Measurements from ENCODE around the gene FBXL5.
"Not testable (repeated sequence)": the region's sequence is repeated elsewhere in the genome, so short reads cannot be mapped to it uniquely, and the experiment has no call there.

The FBXL5 gene

DNA sequence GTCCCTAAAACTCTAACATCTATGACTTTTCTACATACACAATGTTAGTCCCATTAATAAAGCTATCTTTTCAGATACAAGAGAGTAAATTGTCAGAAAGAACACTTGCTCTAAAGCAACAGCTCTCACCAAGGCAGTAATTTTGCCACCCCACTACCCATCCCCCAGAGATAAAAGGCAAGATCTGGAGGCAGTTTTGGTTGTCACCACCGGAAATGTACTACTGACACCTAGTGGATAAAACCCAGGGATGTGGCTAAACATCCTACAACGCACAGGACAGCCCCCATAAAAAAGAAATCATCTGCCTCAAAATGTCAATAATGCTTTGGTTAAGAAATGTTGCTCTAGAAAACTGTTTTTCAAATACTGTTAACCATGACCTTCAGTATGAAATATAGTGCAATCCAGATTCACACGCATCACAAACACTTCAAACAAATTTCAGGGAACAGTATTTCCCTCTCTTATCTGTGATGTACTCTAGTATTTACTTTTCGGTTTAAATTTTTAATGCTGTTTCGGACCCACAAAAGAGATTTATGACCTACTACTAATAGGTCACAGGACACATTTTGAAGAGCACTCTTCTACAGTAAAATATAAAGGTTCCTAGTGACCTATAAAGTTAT, 5.1 kb downstream of the FBXL5 start:
- DNase-seq, result peak; percentile 47

DNA sequence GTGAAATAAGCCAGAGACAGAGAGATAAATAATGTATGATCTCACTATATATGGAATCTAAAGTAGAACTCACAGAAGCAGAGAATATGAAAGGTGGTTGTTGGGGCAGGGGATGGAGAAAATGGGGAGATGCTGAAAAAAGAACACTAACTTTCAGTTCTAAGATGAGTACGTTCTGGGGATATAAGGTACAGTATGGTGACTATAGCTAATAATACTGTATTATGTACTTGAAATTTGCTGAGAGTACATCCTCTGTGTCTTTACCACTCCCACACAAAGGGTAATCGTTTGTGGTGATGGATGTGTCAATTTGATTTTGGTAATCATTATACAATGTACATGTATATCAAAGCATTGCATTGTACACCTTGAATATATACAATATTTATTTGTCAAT, 6.6 kb downstream of the FBXL5 start:
- DNase-seq, result no peak

DNA sequence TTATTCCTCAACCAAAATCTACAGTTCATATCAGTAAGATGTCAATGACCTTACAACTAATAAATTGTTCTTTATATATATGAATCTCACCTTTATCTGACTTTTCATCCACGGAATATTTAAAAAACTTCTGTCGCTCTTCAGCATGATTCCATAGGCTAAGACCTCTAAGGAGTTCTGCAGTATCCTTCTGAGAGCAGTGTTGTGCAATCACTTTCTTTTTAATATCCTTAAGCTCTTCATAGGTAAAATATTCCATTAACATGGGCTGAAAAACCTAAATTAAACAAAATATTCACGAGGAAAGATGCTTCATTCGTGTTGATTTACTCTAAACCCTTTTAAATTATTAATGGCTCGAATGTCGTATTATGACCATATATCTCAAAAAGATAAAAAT, 16.7 kb downstream of the FBXL5 start:
- DNase-seq, result no peak

DNA sequence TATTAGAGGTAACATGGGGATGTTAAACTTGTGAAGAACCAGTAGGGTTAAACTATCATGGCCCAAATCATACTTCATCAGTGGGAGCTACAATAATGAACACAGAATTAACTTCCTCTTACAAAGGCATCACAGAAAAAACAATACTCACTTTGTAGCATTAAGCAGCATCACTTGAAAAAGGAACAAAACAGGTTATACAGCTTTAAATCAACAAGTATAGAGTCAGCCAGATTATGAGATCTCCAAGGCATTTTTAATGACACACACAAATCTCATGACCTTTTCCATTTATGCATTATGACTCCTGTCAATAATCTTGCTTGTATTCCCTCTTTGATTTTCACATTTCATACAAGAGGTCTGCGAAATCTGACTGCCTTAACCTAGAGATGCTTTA, 18.3 kb downstream of the FBXL5 start:
- DNase-seq, result no peak

DNA sequence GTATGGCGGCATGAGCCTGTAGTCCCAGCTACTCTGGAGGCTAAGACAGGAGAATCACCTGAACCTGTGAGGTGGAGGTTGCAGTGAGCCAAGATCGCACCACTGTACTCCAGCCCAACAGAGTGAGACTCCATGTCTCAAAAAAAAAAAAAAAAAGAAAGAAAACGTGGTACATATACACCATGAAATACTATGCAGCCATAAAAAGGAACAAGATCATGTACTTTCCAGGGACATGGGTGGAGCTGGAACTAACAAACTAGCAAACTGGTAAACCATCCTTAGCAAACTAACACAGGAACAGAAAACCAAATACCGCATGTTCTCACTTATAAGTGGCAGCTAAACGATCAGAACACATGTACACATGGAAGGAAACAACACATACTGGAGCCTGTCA, 37.8 kb downstream of the FBXL5 start:
- not testable (repeated sequence) for DNase-seq

DNA sequence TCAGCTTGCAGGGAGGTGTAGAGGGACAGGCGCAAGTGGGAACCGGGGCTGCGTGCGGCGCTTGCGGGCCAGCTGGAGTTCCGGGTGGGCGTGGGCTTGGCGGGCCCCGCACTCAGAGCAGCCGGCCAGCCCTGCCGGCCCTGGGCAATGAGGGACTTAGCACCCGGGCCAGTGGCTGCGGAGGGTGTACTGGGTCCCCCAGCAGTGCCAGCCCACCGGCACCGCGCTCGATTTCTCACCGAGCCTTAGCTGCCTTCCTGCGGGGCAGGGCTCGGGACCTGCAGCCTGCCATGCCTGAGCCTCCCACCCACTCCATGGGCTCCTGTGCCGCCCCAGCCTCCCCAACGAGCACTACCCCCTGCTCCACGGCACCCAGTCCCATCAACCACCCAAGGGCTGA, 40.3 kb downstream of the FBXL5 start:
- not testable (repeated sequence) for DNase-seq

DNA sequence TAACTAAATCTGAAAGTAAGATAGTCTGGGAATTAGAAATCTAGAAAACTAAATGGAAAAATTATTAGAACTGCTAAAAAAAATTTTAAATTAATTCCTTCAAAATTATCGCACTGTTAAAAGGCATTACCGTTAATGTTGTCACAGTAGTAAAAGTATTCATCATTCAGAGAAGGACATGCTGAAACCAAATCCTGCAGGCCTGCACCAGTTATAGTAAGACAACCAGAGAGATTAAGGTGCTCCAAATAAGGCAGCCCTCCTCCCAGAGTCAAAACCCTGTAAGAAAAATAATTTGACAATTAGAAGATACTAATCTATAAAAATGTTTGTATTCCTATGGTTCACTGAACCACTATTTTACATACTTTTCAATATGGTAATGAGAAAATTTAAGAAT, 43.0 kb downstream of the FBXL5 start:
- no peak for DNase-seq

DNA sequence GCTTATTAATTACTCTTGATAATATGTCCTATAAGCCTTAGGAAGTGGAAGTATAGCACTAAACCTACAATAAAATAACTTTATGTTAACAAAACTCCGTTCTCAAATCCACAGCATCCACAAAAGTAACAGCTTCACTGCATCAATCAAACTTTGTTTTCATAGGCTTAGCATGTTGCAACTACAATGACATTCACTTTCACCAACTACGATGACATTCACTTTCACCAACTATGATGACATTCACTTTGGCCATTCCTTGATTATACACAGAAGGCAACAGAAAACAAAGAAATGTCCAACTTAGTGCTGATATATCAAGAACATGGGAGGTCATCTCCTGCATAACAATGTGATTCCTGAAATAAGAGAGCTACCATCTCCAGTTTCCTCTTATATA, 44.3 kb downstream of the FBXL5 start:
- no peak for DNase-seq

DNA sequence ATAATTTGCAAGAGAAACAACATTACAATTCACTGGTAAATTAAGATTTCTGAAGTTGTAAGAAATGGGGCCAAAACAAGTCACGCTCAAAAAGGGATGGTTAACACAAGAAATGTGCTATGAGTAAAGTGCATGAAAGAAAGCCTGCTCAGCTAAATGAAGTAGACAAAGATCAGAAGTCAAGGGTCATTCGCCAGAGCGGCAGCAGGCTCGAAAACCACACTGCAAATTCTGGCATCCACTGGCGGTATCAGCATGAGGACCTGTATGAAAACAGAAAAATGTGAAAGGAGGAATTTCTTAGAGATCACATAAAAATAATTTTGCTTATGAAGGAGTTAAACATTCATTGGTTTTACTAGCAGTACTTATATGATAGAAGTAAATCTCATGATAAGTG, 49.6 kb downstream of the FBXL5 start:
- no peak for DNase-seq

DNA sequence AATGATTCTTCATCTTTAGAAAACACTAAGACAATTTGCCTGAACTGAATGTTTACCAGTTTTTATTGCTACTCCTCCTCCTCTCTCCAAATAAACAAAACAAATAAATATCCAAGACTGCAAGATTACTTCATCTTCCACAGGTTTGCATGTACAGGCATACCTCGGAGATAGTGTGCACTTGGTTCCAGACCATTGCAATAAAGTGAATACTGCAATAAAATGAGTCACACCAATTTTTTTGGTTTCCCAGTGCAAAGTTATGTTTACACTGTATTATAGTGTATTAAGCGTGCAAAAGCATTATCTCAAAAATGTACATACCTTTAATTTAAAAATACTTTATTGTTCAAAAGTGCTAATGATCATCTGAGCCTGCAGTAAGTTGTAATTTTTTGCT, 53.3 kb downstream of the FBXL5 start:
- DNase-seq, result no peak

DNA sequence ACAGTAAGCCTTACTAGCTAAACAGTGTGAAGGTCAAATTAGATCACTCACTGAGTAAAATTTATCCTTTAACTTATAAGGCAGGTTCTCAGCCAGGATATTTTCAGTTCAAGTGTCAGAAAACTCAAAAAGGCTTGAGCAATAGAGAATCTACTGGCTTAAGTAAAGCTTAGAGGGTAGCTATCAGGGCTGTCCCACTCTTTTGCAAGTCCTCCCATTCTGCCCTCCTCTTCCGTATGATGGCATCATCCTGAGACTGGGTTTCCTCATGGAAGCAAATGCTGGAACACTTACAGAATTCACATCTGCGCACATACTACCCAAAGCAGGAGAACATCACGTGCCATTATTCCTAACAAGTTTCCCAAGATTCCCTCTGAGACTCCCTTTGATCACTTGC, 55.0 kb downstream of the FBXL5 start:
- DNase-seq, result no peak

DNA sequence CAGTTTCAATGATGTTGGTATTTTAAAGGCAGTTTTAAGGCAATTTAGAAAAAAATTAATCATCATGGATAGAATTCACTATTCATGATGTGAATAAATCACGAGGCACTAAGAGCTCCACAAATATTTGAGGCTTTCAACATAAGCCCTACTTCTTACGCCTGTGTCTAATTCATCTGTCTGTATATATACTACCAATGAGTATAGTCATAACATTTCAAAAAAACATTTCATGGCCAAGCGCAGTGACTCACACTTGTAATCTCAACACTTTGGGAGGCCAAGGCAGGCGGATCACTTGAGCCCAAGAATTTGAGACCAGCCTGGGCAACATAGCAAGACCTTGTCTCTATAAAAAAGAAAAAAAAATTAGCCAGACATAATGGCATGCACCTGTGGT, 56.5 kb downstream of the FBXL5 start:
- no peak for DNase-seq

DNA sequence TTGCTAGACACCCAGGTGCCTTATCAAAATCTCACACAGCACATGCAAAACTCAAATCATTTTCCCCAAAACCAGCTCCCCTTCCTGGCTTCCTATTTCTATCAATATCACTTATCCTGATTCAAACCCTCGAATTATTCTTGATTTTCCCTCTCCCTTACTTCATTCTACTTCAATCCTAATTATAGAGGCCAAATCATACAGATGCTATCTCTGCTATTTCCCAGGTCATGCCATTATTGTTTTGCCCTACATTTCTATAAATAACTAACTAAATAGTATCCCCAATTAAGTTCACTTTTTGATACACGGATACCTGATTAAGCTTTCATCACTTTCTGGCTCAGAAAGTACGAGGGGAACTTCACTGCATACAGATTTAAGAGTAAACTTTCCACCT, 62.4 kb downstream of the FBXL5 start:
- DNase-seq, result no peak

DNA sequence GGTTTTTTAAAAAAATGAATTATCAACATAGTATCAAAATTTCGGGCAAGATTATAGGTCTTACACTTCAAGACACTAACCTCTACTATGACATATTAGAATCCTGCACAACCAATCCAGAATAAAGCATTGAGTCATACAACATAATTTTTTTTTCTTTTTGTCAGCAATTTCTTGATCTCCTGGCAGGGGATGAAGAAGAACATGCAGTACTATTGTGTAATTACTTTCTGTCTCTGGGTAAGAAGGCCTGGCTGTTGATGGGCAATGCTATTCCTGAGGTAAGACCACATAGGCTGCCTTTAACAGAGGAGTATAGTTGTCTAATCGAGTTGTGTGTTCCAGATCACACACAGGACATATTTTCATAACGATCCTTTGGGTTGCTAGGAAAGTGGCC, 67.5 kb downstream of the FBXL5 start:
- no peak for DNase-seq

DNA sequence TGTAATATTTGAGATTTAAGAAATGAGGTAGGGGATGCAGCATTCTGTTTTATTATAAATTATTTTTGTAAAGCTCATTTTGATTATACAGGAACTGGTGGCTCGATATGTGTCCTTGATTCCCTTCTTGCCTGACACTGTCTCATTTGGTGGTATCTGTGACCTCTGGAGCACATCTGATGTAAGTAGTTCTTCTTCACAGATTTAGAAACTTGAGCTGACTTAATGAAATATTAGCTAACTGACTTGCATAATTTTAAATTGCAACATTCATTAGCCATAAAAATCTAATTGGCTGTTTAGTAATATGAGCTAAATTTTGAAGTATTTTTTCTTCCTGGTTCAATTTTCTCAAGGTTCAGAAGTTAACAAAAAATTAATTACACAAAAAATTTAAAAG, 69.1 kb downstream of the FBXL5 start:
- no peak for DNase-seq

DNA sequence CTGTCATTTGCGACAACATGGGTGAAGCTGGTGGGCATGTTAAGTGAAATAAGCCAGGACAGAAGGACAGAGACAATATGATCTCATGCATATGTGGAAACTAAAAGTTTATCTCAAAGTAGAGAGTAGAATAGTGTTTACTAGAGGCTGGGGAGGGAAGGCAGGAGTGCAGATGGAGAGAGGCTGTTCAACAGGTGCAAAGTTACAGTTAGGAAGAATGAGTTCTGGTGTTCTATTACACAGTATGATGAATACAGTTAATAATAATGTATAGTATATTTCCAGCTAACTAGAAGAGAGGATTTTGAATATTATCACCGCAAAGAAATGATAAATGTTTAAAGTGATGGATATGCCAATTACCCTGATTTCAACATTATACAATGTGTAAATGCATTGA, 69.8 kb downstream of the FBXL5 start:
- DNase-seq, result no peak

DNA sequence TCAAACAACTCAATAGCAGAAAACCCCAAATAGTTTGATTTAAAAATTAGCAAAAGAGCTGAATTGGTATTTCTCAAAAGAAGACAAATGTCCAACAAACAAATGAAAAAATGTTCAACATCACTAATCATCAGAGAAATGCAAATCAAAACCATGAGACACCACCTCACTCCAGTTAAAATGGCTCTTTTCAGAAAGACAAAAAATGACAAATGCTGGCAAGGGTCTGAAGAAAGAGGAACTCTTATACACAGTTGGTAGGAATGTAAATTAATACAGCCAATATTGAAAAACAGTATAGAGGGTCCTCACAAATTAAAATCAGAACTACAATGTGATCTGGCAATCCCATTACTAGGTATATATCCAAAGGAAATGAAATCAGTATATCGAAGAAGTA, 70.4 kb downstream of the FBXL5 start:
- DNase-seq, result no peak

DNA sequence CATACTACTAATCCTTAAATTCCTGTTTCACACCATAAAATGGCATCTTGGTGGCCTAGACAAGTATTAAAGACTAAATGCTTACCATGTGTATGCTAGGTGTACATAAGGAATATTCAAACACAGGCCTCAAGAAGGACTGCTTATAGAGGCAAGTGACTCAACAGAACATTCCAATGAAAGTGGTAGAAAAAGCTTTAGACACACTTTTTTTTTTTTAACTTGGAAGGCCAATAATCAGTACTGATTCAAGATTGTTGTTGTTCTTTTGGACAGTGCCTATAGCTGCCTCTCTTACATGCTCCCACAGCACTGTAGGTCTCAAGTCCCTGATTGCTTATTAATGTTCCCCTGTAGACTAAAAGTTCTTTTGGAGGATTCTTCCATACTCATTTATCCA, 77.6 kb downstream of the FBXL5 start:
- DNase-seq, result no peak

DNA sequence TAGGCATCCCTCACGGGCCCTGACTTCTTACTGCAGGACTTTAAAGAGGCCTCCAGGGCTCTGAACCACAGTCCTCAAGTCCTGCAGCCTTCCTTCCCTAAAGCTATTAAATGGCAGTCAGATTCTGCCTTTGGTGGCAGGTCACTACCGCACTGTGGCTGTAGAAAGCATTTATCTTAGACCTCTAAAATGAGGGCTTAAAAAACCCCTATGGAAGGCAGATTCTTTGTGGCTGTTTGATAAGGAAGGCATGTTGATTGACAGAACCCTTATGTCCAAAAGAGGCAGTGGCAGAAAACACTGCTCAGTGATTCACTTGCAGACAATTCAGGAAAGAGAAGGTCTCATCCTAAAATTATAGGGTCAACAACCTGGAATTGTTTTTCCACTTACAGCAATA, 79.2 kb downstream of the FBXL5 start:
- no peak for DNase-seq

DNA sequence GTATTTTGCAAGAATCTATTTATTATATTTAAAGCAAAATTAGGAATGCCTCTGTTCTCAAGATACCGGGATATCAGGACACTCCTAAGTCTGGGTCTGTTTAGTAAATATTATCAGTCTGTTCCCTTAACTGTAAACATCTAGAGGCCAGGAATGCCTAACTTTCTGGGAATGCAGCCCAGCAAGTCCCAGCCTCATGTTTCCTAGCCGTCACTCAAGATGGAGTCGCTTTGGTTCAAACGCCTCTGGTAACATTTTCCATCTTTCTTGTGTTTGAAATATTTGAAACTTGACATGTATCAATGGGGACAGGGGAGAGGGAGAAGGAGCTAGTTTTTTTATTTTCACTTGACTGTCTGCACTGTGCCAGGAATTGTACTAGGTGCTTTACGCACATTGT, 85.4 kb downstream of the FBXL5 start:
- DNase-seq, result no peak

DNA sequence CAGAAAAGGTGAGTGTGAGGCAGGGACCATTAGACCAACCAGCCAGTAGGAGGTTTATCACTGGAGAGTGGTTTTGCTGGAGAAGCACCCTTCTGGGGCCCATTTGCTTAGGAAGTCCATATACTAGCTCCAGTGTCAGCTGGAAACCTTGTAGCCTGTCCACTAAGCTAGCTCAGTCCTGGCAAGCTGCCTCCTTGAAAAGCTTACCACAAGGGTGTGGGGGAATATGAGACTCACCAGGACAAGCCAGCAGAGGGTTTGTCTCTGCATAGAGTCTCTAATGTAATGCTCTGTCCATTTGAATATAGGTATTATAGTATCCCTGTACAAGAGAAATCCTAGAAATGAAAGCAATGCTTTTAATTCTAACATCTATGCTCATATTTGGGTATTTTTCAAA, 86.3 kb downstream of the FBXL5 start:
- DNase-seq, result no peak

DNA sequence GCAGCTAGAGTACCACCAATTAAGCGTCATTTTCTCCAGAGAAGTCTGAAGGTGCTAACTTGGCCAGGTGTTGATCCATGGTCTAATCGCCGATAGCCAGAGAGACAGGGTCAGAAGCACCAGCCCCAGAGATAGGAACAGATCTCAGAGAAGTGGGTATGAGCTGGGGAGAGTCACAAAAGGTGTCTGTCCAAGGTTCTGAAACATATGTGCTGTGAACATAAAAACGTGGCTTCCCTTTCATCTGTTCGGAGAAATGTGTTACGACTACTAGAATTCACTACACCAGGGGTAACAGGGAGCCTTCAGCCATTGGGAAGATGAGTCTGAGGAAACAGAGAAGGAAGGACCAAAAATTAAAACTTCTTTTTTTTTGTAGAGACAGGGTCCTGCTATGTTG, 91.3 kb downstream of the FBXL5 start:
- no peak for DNase-seq

DNA sequence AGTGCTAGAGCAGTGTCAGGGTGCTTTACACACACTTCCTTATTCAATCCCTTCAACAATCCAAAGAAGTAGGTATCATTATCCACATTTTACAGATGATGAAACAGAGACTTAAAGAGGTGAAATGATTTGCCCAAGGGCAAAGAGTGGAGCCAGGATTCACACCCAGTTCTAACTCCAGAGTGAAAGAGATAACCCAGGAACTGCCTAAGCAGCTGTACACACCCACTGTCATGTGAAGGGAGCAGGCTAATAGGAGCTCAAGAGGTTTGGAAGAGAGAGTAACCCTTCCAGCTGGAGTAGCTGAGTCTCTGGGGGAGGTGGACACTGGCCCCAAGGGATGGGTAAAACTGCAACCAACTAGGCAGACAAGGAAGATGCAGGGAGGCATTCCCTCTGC, 92.5 kb downstream of the FBXL5 start:
- no peak for DNase-seq

DNA sequence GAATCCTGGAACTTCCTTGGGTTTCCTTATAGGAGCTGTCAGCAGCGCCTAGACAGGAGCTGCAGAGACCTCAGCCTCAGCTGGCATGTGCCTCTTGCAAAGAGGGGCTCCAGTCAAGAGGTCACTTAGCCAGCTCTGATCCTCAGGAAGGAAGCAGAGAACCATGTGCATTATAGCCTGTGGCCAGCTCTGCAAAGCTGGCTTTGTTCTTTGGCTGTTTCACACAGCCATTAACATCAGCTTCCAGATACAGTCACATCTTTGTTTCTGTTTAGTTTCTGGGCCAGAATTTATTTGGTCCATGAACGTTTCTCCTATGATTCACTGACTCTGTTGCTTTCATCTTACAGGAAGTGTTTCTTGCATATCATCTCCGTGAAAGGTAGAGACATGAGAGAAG, 93.0 kb downstream of the FBXL5 start:
- DNase-seq, result no peak

DNA sequence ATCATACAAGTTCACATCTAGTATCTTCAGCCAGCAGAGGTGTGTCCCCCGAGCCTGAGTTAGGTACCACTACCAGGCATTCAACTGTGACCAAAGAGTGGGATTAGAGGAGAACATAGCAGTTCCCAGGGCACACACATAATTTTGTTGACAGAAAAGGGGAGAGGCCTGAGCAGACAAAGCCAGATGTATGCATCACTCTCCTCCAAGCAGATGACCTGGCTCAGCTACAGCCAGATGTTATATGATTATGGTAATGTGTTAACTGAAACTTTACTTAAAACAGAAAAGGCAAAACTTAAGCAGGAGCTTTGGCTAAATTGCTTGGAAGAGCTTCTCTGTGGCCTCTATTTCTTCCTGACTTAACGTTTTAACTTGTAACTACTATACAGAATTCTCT, 96.6 kb downstream of the FBXL5 start:
- no peak for DNase-seq

All from effector CD8-positive, alpha-beta T cell (primary cell).